DOHH2 (cell line): Measurements from ENCODE around the gene ECE1.

ENCODE experiments used
- CTCF ChIP-seq: fragments of 200-600 bp; sonication (generic); IDR thresholded peaks from one replicate; pipeline ENCODE4 v1.5.1; 2014; ENCODE audit warnings: antibody characterized with exemption, mild to moderate bottlenecking, low read depth, low read length; ENCODE audit not compliant: poor library complexity, severe bottlenecking
- EZH2phosphoT487 ChIP-seq: fragments of 200-600 bp; sonication (generic); IDR thresholded peaks from 2 replicates; pipeline ENCODE4 v1.6.1; 2017; ENCODE audit warnings: borderline replicate concordance, mild to moderate bottlenecking, antibody characterized with exemption, low read length, moderate library complexity, mixed read lengths

DNA sequence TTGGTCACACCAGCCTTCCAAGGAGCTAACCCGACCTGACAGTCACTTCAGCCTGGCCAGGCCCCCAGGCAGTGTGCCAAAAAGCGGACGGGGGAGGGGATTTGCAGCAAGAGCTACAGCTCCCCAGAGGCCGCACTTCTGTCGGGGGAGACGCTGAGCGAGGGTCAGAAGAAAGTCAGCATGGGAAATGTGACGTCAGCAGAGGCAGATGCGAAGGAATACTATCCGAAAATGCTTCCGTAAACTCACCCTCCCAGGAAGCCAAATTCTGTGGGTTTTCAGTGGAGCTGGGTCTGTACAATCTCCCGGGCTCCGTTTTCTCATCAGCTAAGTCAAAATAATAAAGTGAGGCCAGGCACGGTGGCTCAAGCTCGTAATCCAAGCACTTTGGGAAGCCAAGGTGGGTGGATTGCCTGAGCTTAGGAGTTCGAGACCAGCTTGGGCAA lies 28.5 kb upstream of the ECE1 start:
- TF ChIP-seq CTCF (no peak), EZH2phosphoT487 (no peak)
